Measurements from ENCODE around the gene PSMB7. TPM values are rescaled to one million over a fixed set of nuclear protein-coding genes. Genes with fewer than 3 reads are reported as not detected.

The PSMB7 gene
- total and polyA plus RNA-seq, 2 of the 8 experiments (the other 6 are each of a cell fraction or from before 2014, with no cell fraction given) = 222 to 357 TPM

GRCh38 chr9:124329206-124329792 is 85.9 kb downstream of the PSMB7 start:
- CTCF ChIA-PET (ENCODE audit: partially characterized antibody) = interaction anchor here (1.0 to 2.5 kb wide), 5 partner anchors 9 to 203 kb away, joined by 3 to 13 read pairs (median 4); no protein-coding TSS in a partner anchor
- no peaks in the 10 kb centered on the region for H3K79me2 ChIP-seq (ENCODE audit: control insufficient read depth in 1 of 2, insufficient read depth in 2 of 2, low read length in 2 of 2)
- H3K79me1 ChIP-seq (ENCODE audit: low read depth, low read length) = no peaks in the 10 kb centered on the region
- no peak overlapping the region for H3K9ac ChIP-seq (replicated peaks in 1 of 4; ENCODE audit: extremely low read depth in 1 of 4, low read depth in 3 of 4, low read length in 3 of 4)
- H3K36me3 ChIP-seq (ENCODE audit: control insufficient read depth in 2 of 4, insufficient read depth in 4 of 4, low read length in 3 of 4) = no peaks in the 10 kb centered on the region
- H3K4ac ChIP-seq (replicated peaks; ENCODE audit: insufficient read length, low read depth, low read length) = no peak overlapping the region
- peaks cover 0 to 3% of the 10 kb centered on the region in 2 experiments for H4K20me1 ChIP-seq (replicated peaks in 1 of 2; ENCODE audit: control insufficient read depth in 1 of 2, insufficient read depth in 2 of 2, low read length in 2 of 2)
- no peak for TF ChIP-seq TCF12 (IDR thresholded peaks at IDR 0.05; ENCODE audit: low read depth, low read length)
- TF ChIP-seq EGR1 (IDR thresholded peaks at IDR 0.05; ENCODE audit: borderline replicate concordance, low read depth, low read length) = no peak
- no peak for TF ChIP-seq RBBP5 (IDR thresholded peaks at IDR 0.05; ENCODE audit: borderline replicate concordance, low read depth, low read length)
- TF ChIP-seq BACH1 (IDR thresholded peaks at IDR 0.05; ENCODE audit: low read length) = no peak
- TF ChIP-seq, protein P1, sequence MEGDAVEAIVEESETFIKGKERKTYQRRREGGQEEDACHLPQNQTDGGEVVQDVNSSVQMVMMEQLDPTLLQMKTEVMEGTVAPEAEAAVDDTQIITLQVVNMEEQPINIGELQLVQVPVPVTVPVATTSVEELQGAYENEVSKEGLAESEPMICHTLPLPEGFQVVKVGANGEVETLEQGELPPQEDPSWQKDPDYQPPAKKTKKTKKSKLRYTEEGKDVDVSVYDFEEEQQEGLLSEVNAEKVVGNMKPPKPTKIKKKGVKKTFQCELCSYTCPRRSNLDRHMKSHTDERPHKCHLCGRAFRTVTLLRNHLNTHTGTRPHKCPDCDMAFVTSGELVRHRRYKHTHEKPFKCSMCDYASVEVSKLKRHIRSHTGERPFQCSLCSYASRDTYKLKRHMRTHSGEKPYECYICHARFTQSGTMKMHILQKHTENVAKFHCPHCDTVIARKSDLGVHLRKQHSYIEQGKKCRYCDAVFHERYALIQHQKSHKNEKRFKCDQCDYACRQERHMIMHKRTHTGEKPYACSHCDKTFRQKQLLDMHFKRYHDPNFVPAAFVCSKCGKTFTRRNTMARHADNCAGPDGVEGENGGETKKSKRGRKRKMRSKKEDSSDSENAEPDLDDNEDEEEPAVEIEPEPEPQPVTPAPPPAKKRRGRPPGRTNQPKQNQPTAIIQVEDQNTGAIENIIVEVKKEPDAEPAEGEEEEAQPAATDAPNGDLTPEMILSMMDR (IDR thresholded peaks at IDR 0.05; ENCODE audit: control extremely low read depth in 1 of 3, insufficient read depth in 1 of 3, low read depth in 1 of 3, low read length in 3 of 3) = no peak
- TF ChIP-seq SIX5 (IDR thresholded peaks at IDR 0.05; ENCODE audit: low read depth, low read length) = no peak
- TF ChIP-seq CBX8 (IDR thresholded peaks at IDR 0.05; ENCODE audit: borderline replicate concordance, low read depth, low read length) = no peak
- TF ChIP-seq, protein P2, sequence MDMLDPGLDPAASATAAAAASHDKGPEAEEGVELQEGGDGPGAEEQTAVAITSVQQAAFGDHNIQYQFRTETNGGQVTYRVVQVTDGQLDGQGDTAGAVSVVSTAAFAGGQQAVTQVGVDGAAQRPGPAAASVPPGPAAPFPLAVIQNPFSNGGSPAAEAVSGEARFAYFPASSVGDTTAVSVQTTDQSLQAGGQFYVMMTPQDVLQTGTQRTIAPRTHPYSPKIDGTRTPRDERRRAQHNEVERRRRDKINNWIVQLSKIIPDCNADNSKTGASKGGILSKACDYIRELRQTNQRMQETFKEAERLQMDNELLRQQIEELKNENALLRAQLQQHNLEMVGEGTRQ (IDR thresholded peaks at IDR 0.05; ENCODE audit: low read length) = no peak
- DNase-seq (ENCODE audit: low read depth in 1 of 2, low spot score in 2 of 2) (no peak), FAIRE-seq (no peak)
- no peaks in the 10 kb centered on the region for H3K27me3 ChIP-seq (replicated peaks in 1 of 4; ENCODE audit: control insufficient read depth in 3 of 4, extremely low read depth in 1 of 4, insufficient read depth in 3 of 4, low read length in 3 of 4)
- no peak overlapping the region for H3K23ac ChIP-seq (ENCODE audit: insufficient read length)
- H2AK5ac ChIP-seq (ENCODE audit: low read depth, low read length) = no peak overlapping the region
- POLR2A ChIA-PET (ENCODE audit: partially characterized antibody) = no interaction called here
- no peak overlapping the region for H3K4me3 ChIP-seq (ENCODE audit: extremely low read depth in 1 of 4, insufficient read depth in 2 of 4, low read depth in 3 of 4, low read length in 4 of 4)
- H3K23me2 ChIP-seq (ENCODE audit: low read depth, low read length) = no peaks in the 10 kb centered on the region; the same call in 1 of the 2 replicates
- no peak overlapping the region for H3K56ac ChIP-seq (replicated peaks; ENCODE audit: insufficient read length, low read depth, low read length)
- H3K27ac ChIP-seq (ENCODE audit: low read depth, low read length) = no peak overlapping the region
- no peak overlapping the region for H4K91ac ChIP-seq (replicated peaks; ENCODE audit: insufficient read length, low read length)
- H3K18ac ChIP-seq (ENCODE audit: extremely low read depth, low read length) = no peak overlapping the region
- H4K8ac ChIP-seq (ENCODE audit: extremely low read depth, insufficient read depth, low read length) = no peak overlapping the region
- H4K5ac ChIP-seq (ENCODE audit: insufficient read length, low read depth, low read length) = no peak overlapping the region
- no peak overlapping the region for H2AFZ ChIP-seq (ENCODE audit: low read length)
- H2BK20ac ChIP-seq (ENCODE audit: low read length) = no peak overlapping the region
- no peaks in the 10 kb centered on the region for H3K9me3 ChIP-seq (ENCODE audit: insufficient read depth in 2 of 2, low read depth in 1 of 2, low read length in 1 of 2)
- H3K4me1 ChIP-seq (replicated peaks in 1 of 4; ENCODE audit: control insufficient read depth in 3 of 4, insufficient read depth in 4 of 4, low read length in 3 of 4) = no peaks in the 10 kb centered on the region
- H2BK12ac ChIP-seq (ENCODE audit: low read depth, low read length) = no peak overlapping the region
- H2BK15ac ChIP-seq (ENCODE audit: low read length) = no peak overlapping the region
- H2BK120ac ChIP-seq (replicated peaks; ENCODE audit: low read depth, low read length) = no peak overlapping the region
- WGBS, 2 experiments (ENCODE audit: extremely low coverage in 1 of 2, insufficient coverage in 1 of 2, insufficient read length in 1 of 2, insufficient replicate concordance in 2 of 2, low coverage in 1 of 2, low lambda C conversion rate in 2 of 2, missing lambda C conversion rate in 1 of 2) = 84% methylated on average over 19 of the region's 19 CpGs; no CpG with 5 or more reads in 1 of the 2 experiments
- no peak overlapping the region for H3K4me2 ChIP-seq (ENCODE audit: insufficient read depth in 1 of 2, low read depth in 2 of 2, low read length in 2 of 2)
- no peak overlapping the region for H2BK5ac ChIP-seq (ENCODE audit: low read depth, low read length)
- H3K14ac ChIP-seq (ENCODE audit: insufficient read length) = no peak overlapping the region

All from H1 (cell line).